Loucy (cell line): ENCODE results near the gene GLRX.

Source experiments
- CTCF ChIP-seq: fragments of 200-600 bp; sonication (generic); conservative IDR thresholded peaks from 2 replicates; pipeline ENCODE4 v1.5.1; 2014; ENCODE audit warnings: mild to moderate bottlenecking, antibody characterized with exemption, low read length
- EZH2phosphoT487 ChIP-seq: fragments of 200-600 bp; IDR thresholded peaks from 2 replicates; pipeline ENCODE4 v1.6.1; 2018; ENCODE audit warnings: antibody characterized with exemption, mild to moderate bottlenecking, moderate library complexity, borderline replicate concordance

DNA sequence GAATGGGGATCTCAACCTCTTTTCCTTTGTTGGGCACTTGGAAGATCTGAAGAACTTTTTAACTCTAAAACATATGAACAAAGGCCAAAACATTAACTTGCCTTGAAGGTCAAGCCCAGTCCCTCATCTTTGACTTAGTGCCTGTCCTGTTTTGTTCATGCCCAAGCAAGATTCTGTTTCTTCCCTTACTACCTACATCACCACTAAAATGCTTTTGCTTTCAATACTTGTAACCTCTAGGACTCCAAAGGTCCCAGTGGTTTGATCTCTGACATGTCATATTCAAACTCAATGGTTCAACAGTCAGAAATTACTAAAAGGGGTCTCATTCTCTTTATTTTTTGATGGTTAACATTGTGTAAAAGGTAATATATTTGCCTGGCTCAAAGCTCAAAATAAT lies 24.0 kb downstream of the GLRX start:
- TF ChIP-seq CTCF = no peak
- no peak for TF ChIP-seq EZH2phosphoT487
